Central memory CD8-positive, alpha-beta T cell (primary cell): ENCODE data around the gene LSAMP.

ENCODE experiments used
- ATAC-seq: fragments of 150-1000 bp; cut with Tn5 transposase; replicated peaks from 2 replicates; pipeline ENCODE4 v1.10.0; 2022; ENCODE audit warnings: mild to moderate bottlenecking, moderate FRiP score, moderate number of reproducible peaks; ENCODE audit not compliant: poor library complexity, severe bottlenecking; ENCODE audit errors: extremely low read depth
- DNase-seq, 2 donors: peaks; one replicate each; pipeline ENCODE4 v3.0.0; 2021; ENCODE audit warnings: low spot score in 2 of 2
- H3K27ac Mint-ChIP-seq: one replicate; pipeline ENCODE4 v1.8.0; 2022; ENCODE audit warnings: low read depth, mild to moderate bottlenecking, moderate library complexity, mixed read lengths
- H3K27me3 Mint-ChIP-seq: one replicate; pipeline ENCODE4 v1.8.0; 2022; ENCODE audit warnings: mixed read lengths
- H3K36me3 Mint-ChIP-seq: one replicate; pipeline ENCODE4 v1.8.0; 2022; ENCODE audit warnings: mild to moderate bottlenecking, moderate library complexity, mixed read lengths; ENCODE audit not compliant: insufficient read depth
- H3K4me1 Mint-ChIP-seq: one replicate; pipeline ENCODE4 v1.8.0; 2022; ENCODE audit warnings: mixed read lengths
- H3K4me3 Mint-ChIP-seq: one replicate; pipeline ENCODE4 v1.8.0; 2022; ENCODE audit warnings: mild to moderate bottlenecking, moderate library complexity, mixed read lengths
- H3K9me3 Mint-ChIP-seq: one replicate; pipeline ENCODE4 v1.8.0; 2022; ENCODE audit warnings: mixed read lengths

LSAMP gene

DNA sequence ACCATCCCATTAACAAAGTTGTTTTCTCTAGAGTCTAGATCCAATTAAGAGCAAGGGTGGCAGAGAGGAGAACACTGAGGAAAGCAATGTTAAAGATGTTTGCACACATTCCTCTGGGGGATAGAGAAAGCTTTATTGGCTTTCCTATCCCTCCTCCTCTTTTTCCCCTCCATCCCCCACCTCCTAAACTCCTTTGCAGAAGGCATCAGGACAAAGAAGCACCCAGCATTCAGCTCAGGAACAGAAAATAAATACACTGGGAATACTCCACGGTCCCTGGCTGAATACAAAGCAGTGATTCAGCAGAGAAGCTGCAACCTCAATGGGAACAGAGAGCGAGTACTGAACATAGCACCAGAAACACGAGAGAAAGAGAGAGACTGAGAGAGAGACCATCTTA is 21.9 kb downstream of the LSAMP start:
- no peak overlapping the region for H3K27ac Mint-ChIP-seq
- H3K4me1 Mint-ChIP-seq = no peaks in the 10 kb centered on the region
- H3K9me3 Mint-ChIP-seq = peaks cover 12% of the 10 kb centered on the region
- no peak overlapping the region for H3K4me3 Mint-ChIP-seq
- DNase-seq = no peak
- H3K27me3 Mint-ChIP-seq = no peaks in the 10 kb centered on the region
- ATAC-seq = no peak
- no peaks in the 10 kb centered on the region for H3K36me3 Mint-ChIP-seq

- no peak for ATAC-seq
- no peak overlapping the region for H3K4me3 Mint-ChIP-seq
- no peaks in the 10 kb centered on the region for H3K9me3 Mint-ChIP-seq
- no peaks in the 10 kb centered on the region for H3K36me3 Mint-ChIP-seq
- no peak for DNase-seq
- no peaks in the 10 kb centered on the region for H3K27me3 Mint-ChIP-seq
- no peak overlapping the region for H3K27ac Mint-ChIP-seq
- H3K4me1 Mint-ChIP-seq = no peaks in the 10 kb centered on the region
Observed at GRCh38 chr3:116417151-116417550, 28.1 kb downstream of the LSAMP start.

DNA sequence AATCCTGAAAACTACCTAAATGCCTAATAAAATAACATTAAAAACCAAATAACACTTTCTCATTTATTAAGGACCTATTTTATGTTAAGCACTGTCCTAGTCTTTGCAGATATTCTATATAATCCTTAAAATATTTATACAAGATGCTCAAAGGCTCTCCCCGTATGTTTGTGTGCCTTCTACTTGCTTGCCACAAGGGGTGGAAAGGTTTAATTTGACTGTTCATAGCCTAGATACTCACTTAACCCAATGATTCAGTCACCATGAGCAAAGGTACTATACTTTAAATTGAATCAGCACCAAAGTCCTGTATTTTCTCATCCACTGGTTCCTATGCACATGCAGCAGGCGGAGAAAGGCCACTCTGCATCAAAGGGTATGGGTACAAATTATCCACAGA is 32.0 kb downstream of the LSAMP start:
- no peaks in the 10 kb centered on the region for H3K9me3 Mint-ChIP-seq
- H3K36me3 Mint-ChIP-seq = no peaks in the 10 kb centered on the region
- H3K27ac Mint-ChIP-seq = no peak overlapping the region
- no peaks in the 10 kb centered on the region for H3K27me3 Mint-ChIP-seq
- DNase-seq (no peak), ATAC-seq (no peak)
- H3K4me3 Mint-ChIP-seq = no peak overlapping the region
- no peaks in the 10 kb centered on the region for H3K4me1 Mint-ChIP-seq

- no peaks in the 10 kb centered on the region for H3K27me3 Mint-ChIP-seq
- no peak overlapping the region for H3K4me3 Mint-ChIP-seq
- no peaks in the 10 kb centered on the region for H3K36me3 Mint-ChIP-seq
- no peak for DNase-seq
- no peak for ATAC-seq
- no peaks in the 10 kb centered on the region for H3K4me1 Mint-ChIP-seq
- H3K27ac Mint-ChIP-seq = no peak overlapping the region
- H3K9me3 Mint-ChIP-seq = no peaks in the 10 kb centered on the region
Observed at GRCh38 chr3:116408473-116408872, 36.8 kb downstream of the LSAMP start.

DNA sequence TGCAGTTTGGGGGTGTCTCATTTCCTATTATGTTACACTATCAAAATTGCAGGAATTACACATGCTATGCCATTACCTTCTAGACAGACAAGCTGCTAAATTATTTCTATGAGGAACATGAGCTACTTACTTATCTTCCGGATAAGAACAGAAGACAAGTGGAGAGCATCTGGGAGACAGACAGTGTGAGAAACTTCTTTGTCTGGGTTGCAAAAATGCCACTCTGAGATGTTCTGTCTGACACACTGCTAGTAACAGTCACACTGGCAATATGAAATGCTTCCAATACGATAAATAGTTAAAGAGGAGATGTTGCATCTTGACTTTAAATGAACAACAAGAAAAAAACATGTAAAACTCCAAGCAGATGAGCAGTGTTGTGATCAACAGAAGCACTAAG is 40.1 kb downstream of the LSAMP start:
- no peak overlapping the region for H3K4me3 Mint-ChIP-seq
- H3K9me3 Mint-ChIP-seq = peaks cover 7% of the 10 kb centered on the region
- ATAC-seq = no peak
- H3K4me1 Mint-ChIP-seq = no peaks in the 10 kb centered on the region
- DNase-seq = no peak
- no peaks in the 10 kb centered on the region for H3K27me3 Mint-ChIP-seq
- no peaks in the 10 kb centered on the region for H3K36me3 Mint-ChIP-seq
- H3K27ac Mint-ChIP-seq = no peak overlapping the region

- Mint-ChIP-seq H3K27ac (no peak overlapping the region), H3K4me1 (no peaks in the 10 kb centered on the region), H3K36me3 (no peaks in the 10 kb centered on the region), H3K9me3 (peaks cover 17% of the 10 kb centered on the region), H3K4me3 (no peak overlapping the region), H3K27me3 (no peaks in the 10 kb centered on the region)
- no peak for DNase-seq
- ATAC-seq = no peak
Observed at GRCh38 chr3:116399701-116400226, 45.5 kb downstream of the LSAMP start.

GRCh38 chr3:116394365-116394764 is 50.9 kb downstream of the LSAMP start:
- Mint-ChIP-seq H3K27ac (no peak overlapping the region), H3K36me3 (no peaks in the 10 kb centered on the region), H3K9me3 (peaks cover 8% of the 10 kb centered on the region), H3K27me3 (no peaks in the 10 kb centered on the region), H3K4me1 (no peaks in the 10 kb centered on the region), H3K4me3 (no peak overlapping the region)
- no peak for DNase-seq
- no peak for ATAC-seq

GRCh38 chr3:116393199-116393598 is 52.1 kb downstream of the LSAMP start:
- Mint-ChIP-seq H3K9me3 (peaks cover 5% of the 10 kb centered on the region), H3K4me1 (no peaks in the 10 kb centered on the region), H3K27me3 (no peaks in the 10 kb centered on the region), H3K27ac (no peak overlapping the region), H3K4me3 (no peak overlapping the region), H3K36me3 (no peaks in the 10 kb centered on the region)
- ATAC-seq (no peak), DNase-seq (no peak)

DNA sequence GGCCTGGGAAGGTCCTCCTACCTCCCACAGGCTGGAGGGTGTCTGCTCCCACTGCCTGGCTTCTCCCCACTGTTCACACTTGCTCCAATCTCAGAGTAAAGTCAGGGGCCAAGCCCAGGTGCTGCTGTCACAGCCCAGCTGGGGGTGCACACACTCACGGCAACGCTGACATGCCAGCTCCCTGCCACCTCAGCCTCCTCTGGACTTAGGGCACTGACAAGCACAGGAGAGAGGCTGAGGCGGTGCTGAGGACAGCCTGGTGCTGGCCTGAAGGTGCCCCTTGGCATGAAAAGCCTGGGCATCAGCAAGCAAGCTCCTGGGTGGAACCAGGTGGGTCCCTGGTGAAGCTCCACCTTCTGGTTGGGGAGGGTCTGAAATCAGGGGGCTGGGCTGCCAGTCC is 53.0 kb downstream of the LSAMP start:
- Mint-ChIP-seq H3K4me1 (no peaks in the 10 kb centered on the region), H3K36me3 (no peaks in the 10 kb centered on the region), H3K9me3 (peaks cover 5% of the 10 kb centered on the region), H3K27me3 (no peaks in the 10 kb centered on the region), H3K27ac (no peak overlapping the region), H3K4me3 (no peak overlapping the region)
- ATAC-seq = peak; percentile 10
- no peak for DNase-seq

DNA sequence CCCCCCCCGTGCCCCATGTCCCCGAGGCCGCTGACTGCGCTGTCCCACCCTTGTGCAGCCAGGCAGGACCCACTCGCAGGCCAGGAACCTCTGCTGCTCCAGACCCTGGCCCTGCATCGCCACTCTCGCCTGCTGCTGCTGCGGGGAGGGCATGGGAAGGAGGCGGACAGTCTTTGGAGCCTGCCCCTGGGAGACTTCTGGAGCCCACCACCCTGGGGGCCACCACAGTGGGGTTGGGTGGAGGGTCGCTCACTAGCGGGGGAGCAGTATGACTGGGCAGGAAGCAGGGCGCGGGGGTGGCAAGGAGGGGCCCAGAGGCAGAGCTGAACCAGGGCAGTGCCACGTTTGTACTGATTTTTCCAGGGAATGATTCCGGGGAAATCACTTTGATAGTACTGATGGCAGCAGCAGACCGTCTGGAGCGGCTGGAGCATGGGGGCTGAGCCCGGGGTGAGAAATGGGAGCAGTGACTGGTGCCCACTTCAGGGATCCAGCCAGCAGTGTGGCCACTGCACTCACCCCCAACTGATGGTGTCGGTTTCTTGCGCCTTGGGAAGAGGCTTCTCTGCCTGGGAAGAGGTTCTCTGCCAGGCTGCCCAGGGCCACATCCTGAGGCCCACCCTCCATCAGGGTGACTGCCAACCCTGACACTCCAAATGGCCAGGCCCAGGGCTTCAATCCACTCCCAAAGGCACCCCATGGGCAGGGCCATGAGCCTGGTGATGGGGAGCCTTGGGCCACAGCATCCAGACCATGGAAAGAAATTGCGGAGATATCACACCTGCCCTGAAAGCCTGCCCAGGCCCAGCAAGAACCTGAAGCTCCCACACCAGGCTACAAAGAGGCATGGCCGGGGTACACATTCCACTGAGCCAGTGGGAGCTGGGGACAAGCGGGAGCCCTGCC is 53.7 kb downstream of the LSAMP start:
- Mint-ChIP-seq H3K36me3 (no peaks in the 10 kb centered on the region), H3K27ac (no peak overlapping the region), H3K9me3 (peaks cover 5% of the 10 kb centered on the region), H3K4me1 (no peaks in the 10 kb centered on the region), H3K27me3 (no peaks in the 10 kb centered on the region), H3K4me3 (no peak overlapping the region)
- no peak for DNase-seq
- ATAC-seq = no peak

DNA sequence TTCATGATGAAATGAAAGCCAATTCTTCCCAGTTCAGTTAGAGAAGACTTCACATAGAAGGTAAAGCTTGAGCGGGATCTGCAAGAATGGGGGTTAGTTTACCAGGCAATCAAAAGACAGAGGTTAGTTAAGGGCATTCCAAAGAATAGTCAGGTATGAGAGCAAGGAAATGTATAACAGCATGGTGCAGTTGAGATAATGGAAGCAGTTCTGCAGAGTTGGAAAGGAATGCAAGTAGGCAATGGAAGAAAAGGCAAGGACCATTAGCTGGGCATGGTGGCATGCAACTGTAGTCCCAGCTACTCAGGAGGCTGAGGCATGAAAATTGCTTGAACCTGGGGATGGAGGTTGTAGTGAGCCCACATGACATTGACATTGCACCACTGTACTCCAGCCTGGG is 55.0 kb downstream of the LSAMP start:
- Mint-ChIP-seq H3K27ac (no peak overlapping the region), H3K27me3 (no peaks in the 10 kb centered on the region), H3K4me3 (no peak overlapping the region), H3K4me1 (no peaks in the 10 kb centered on the region), H3K36me3 (no peaks in the 10 kb centered on the region), H3K9me3 (peaks cover 5% of the 10 kb centered on the region)
- ATAC-seq = no peak
- DNase-seq = no peak

DNA sequence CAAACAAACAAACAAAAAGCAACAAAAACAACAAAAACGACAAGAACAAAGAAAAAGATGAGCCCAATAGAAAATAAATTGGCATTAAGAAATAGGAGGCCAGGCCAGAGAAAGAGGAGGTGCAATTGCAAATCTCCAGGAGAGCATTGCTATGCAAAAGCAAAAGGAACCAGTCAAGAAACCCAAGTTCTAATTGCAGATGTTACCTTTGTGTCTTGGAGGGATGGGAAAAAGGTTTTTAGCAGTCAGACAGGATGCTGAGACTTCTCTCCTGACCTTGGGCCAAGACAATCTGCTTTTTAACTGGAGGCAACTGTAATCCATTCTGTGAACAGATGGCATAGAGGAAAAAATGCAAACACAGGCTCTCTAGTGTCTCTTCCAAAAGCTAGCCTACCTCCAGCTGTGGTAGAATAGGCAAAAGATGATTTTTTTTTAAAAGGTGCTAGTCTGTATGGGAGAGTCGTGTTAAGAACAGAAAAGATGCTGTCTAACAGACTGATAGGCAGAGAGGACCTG is 56.4 kb downstream of the LSAMP start:
- no peak overlapping the region for H3K4me3 Mint-ChIP-seq
- no peaks in the 10 kb centered on the region for H3K4me1 Mint-ChIP-seq
- H3K27ac Mint-ChIP-seq = no peak overlapping the region
- peaks cover 5% of the 10 kb centered on the region for H3K9me3 Mint-ChIP-seq
- no peaks in the 10 kb centered on the region for H3K36me3 Mint-ChIP-seq
- ATAC-seq (no peak), DNase-seq (no peak)
- no peaks in the 10 kb centered on the region for H3K27me3 Mint-ChIP-seq

DNA sequence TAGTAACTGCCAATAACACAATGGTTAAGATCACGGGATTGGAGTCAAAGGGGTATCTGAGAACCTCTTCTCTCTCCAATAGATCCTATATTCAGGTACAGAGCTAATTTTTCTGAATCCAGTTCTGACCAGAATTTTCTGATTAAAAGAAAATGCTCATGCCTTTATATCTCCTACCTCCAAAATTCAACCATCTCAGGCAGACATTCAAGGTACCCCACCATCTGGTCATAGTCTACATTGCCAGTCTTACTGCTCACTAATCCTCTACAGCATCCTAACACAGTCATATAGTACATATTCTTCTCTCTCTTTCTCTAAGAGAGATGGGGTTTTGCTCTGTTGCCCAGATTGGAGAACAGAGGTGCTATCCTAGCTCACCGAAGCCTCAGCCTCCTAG is 59.1 kb downstream of the LSAMP start:
- no peaks in the 10 kb centered on the region for H3K36me3 Mint-ChIP-seq
- DNase-seq (no peak), ATAC-seq (no peak)
- H3K27ac Mint-ChIP-seq = no peak overlapping the region
- no peak overlapping the region for H3K4me3 Mint-ChIP-seq
- peaks cover 5% of the 10 kb centered on the region for H3K9me3 Mint-ChIP-seq
- H3K4me1 Mint-ChIP-seq = no peaks in the 10 kb centered on the region
- H3K27me3 Mint-ChIP-seq = no peaks in the 10 kb centered on the region
